OCI-LY3 (cell line): ENCODE results near the gene ENTREP1.

ENCODE experiments used
- EZH2phosphoT487 ChIP-seq: fragments of 200-600 bp; shearing (Covaris generic); IDR thresholded peaks from 2 replicates; pipeline ENCODE4 v1.6.1; 2018; ENCODE audit warnings: antibody characterized with exemption, mixed run types, low read depth
- TF ChIP-seq, protein P1 (sequence below): fragments of 200-600, 300-600 bp; sonication (generic); IDR thresholded peaks from 2 replicates; pipeline ENCODE4 v1.5.1; 2014; ENCODE audit warnings: antibody characterized with exemption, low read length, low read depth

GRCh38 chr9:69314547-69314946, 10.5 kb upstream of the ENTREP1 start:
- TF ChIP-seq, protein P1, sequence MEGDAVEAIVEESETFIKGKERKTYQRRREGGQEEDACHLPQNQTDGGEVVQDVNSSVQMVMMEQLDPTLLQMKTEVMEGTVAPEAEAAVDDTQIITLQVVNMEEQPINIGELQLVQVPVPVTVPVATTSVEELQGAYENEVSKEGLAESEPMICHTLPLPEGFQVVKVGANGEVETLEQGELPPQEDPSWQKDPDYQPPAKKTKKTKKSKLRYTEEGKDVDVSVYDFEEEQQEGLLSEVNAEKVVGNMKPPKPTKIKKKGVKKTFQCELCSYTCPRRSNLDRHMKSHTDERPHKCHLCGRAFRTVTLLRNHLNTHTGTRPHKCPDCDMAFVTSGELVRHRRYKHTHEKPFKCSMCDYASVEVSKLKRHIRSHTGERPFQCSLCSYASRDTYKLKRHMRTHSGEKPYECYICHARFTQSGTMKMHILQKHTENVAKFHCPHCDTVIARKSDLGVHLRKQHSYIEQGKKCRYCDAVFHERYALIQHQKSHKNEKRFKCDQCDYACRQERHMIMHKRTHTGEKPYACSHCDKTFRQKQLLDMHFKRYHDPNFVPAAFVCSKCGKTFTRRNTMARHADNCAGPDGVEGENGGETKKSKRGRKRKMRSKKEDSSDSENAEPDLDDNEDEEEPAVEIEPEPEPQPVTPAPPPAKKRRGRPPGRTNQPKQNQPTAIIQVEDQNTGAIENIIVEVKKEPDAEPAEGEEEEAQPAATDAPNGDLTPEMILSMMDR, result no peak
- no peak for TF ChIP-seq EZH2phosphoT487
